ENCODE data around the gene CCDC195.

DNA sequence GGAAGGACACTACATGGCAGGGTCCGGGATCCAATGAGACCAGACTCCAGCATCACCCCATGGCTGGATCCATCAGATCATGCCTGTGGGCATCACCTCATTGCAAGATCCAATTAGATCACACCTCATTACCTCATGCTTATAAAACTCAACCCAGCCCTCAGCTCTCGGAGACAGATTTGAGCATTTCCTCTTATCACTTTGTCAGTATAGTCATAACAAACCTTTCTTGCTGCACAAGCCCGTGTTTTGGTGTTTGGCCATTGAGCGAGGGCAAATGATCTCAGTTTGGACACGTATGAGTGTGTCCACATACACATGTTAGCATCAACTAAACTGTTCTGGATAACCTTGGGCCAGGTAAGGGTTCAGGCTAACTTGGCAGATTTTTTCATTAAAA, 58.8 kb downstream of the CCDC195 start:
- TF ChIP-seq, protein P1, sequence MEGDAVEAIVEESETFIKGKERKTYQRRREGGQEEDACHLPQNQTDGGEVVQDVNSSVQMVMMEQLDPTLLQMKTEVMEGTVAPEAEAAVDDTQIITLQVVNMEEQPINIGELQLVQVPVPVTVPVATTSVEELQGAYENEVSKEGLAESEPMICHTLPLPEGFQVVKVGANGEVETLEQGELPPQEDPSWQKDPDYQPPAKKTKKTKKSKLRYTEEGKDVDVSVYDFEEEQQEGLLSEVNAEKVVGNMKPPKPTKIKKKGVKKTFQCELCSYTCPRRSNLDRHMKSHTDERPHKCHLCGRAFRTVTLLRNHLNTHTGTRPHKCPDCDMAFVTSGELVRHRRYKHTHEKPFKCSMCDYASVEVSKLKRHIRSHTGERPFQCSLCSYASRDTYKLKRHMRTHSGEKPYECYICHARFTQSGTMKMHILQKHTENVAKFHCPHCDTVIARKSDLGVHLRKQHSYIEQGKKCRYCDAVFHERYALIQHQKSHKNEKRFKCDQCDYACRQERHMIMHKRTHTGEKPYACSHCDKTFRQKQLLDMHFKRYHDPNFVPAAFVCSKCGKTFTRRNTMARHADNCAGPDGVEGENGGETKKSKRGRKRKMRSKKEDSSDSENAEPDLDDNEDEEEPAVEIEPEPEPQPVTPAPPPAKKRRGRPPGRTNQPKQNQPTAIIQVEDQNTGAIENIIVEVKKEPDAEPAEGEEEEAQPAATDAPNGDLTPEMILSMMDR (conservative IDR thresholded peaks at IDR 0.05; ENCODE audit: low read depth, low read length), result no peak
- TF ChIP-seq RFX5 (IDR thresholded peaks at IDR 0.05; ENCODE audit: low read depth, low read length) (no peak), MAFK (IDR thresholded peaks at IDR 0.05; ENCODE audit: low read depth, low read length) (no peak), POLR2A (IDR thresholded peaks at IDR 0.05; ENCODE audit: low read depth, low read length) (no peak), CEBPB (IDR thresholded peaks at IDR 0.05; ENCODE audit: low read depth, low read length) (no peak)
- TF ChIP-seq, protein P2, sequence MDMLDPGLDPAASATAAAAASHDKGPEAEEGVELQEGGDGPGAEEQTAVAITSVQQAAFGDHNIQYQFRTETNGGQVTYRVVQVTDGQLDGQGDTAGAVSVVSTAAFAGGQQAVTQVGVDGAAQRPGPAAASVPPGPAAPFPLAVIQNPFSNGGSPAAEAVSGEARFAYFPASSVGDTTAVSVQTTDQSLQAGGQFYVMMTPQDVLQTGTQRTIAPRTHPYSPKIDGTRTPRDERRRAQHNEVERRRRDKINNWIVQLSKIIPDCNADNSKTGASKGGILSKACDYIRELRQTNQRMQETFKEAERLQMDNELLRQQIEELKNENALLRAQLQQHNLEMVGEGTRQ (IDR thresholded peaks at IDR 0.05; ENCODE audit: low read depth, low read length), result no peak

Measured in IMR-90 (cell line).